Measurements from ENCODE around the gene ACY1. TPM values are rescaled to one million over a fixed set of nuclear protein-coding genes. Genes with fewer than 3 reads are reported as not detected.

Gene ACY1
- polyA plus RNA-seq, 2 of the 4 experiments (the other 2 are of a cell fraction): 20.7 to 21.1 TPM

- TF ChIP-seq HOXB13 (CRISPR knock-in tag; IDR thresholded peaks at IDR 0.05; ENCODE audit: low read depth): no peak
- DNase-seq (ENCODE audit: low read depth in 1 of 2, low spot score in 1 of 2) (no peak), FAIRE-seq (no peak)
Observed at GRCh38 chr3:51940648-51941462, 42.5 kb upstream of the ACY1 start.

GRCh38 chr3:51941463-51941797 is 41.9 kb upstream of the ACY1 start:
- peaks cover 21% of the 10 kb centered on the region for H3K4me1 ChIP-seq

More at GRCh38 chr3:51940648-51941462, 42.5 kb upstream of the ACY1 start:
- Histone ChIP-seq H3K9me3 (no peaks in the 10 kb centered on the region), H3K4me1 (peaks cover 21% of the 10 kb centered on the region), H3K4me2 (peak overlapping the region; percentile 97), H3K4me3 (peak overlapping the region; percentile 92), H3K27ac (peak overlapping the region; percentile 83 to 96)
- WGBS (ENCODE audit: missing lambda C conversion rate): 32% methylated on average over 13 of the region's 13 CpGs
- CTCF ChIA-PET: interaction anchor here (0.6 to 5.9 kb wide), 25 partner anchors 9 to 259 kb away, joined by 3 to 59 read pairs (median 4); partner anchors contain the start of genes ABHD14A, ABHD14B, ACY1 and DUSP7
- ATAC-seq: no peak
- POLR2A ChIA-PET: interaction anchor here (0.7 to 2.8 kb wide), 6 partner anchors 19 to 55 kb away, joined by 3 to 28 read pairs (median 4); partner anchors contain the start of genes ABHD14A, ABHD14B and RPL29

GRCh38 chr3:51941798-51942602 is 41.3 kb upstream of the ACY1 start, which contains the start of the genes PARP3 and RRP9:
PARP3 (plus strand) TSS chr3:51942363; CDS start chr3:51943356, 993 bp downstream.
RRP9 (minus strand) TSS chr3:51941904; CDS start chr3:51941867, 37 bp downstream.
- ATAC-seq (peak; percentile 90 to 95), FAIRE-seq (peak; percentile 43), DNase-seq (ENCODE audit: low read depth in 1 of 2, low spot score in 1 of 2) (peak; percentile 97 to 99)
- ChIA-PET POLR2A (interaction anchor here (0.8 to 2.8 kb wide), 7 partner anchors 27 to 54 kb away, joined by 3 to 28 read pairs (median 6); partner anchors contain the start of genes ABHD14A, ABHD14B and RPL29), CTCF (interaction anchor here (0.6 to 5.9 kb wide), 40 partner anchors 9 to 650 kb away, joined by 3 to 59 read pairs (median 4); partner anchors contain the start of genes ABHD14A, ABHD14B, ACY1 and DUSP7)
- H3K9me3 ChIP-seq: no peaks in the 10 kb centered on the region
- peak within 1 kb of the TSS; percentile 100 for H3K4me2 ChIP-seq
- H3K4me3 ChIP-seq: peak within 1 kb of the TSS; percentile 92
- peak within 1 kb of the TSS; percentile 97 to 100 for H3K27ac ChIP-seq
- WGBS (ENCODE audit: missing lambda C conversion rate): 3% methylated on average over 11 of the region's 67 CpGs
- peaks cover 21% of the 10 kb centered on the region for H3K4me1 ChIP-seq
- TF ChIP-seq NPAS2 (CRISPR knock-in tag; IDR thresholded peaks at IDR 0.05; ENCODE audit: borderline replicate concordance) (0 out of 2 replicates have a peak, but pooled peaks have one; percentile 47), NR3C1 (IDR thresholded peaks at IDR 0.05) (no peak), MYC (IDR thresholded peaks at IDR 0.05; ENCODE audit: borderline replicate concordance, low read length) (0 out of 2 replicates have a peak, but pooled peaks have one; percentile 57), KDM1A (IDR thresholded peaks at IDR 0.05; ENCODE audit: low read depth) (no peak), HEYL (CRISPR knock-in tag; IDR thresholded peaks at IDR 0.05) (no peak), POLR2A (IDR thresholded peaks at IDR 0.05; ENCODE audit: low read length) (peak; percentile 76), JUN (IDR thresholded peaks at IDR 0.05) (peak in 1 of 2 experiments; percentile 29; a peak in 1 of 5 replicates), CEBPB (IDR thresholded peaks at IDR 0.05) (no peak), ZC3H11A (IDR thresholded peaks at IDR 0.05) (no peak), FOSB (CRISPR knock-in tag; IDR thresholded peaks at IDR 0.05) (no peak), TFCP2L1 (CRISPR knock-in tag; IDR thresholded peaks at IDR 0.05) (no peak), RARB (CRISPR knock-in tag; IDR thresholded peaks at IDR 0.05) (no peak), CHD4 (IDR thresholded peaks at IDR 0.05; ENCODE audit: borderline replicate concordance) (no peak), HOXB5 (CRISPR knock-in tag; IDR thresholded peaks at IDR 0.05) (no peak), RCOR1 (IDR thresholded peaks at IDR 0.05; ENCODE audit: low read depth, low read length) (no peak), PHF8 (IDR thresholded peaks at IDR 0.05; ENCODE audit: borderline replicate concordance, low read depth) (no peak), HDAC2 (IDR thresholded peaks at IDR 0.05) (no peak), CBX2 (IDR thresholded peaks at IDR 0.05; ENCODE audit: borderline replicate concordance, low read depth) (no peak), NFE2L2 (conservative IDR thresholded peaks at IDR 0.05; ENCODE audit: low read length) (no peak), ZFP36 (IDR thresholded peaks at IDR 0.05; ENCODE audit: borderline replicate concordance, partially characterized antibody) (no peak)
- TF ChIP-seq, protein P1, sequence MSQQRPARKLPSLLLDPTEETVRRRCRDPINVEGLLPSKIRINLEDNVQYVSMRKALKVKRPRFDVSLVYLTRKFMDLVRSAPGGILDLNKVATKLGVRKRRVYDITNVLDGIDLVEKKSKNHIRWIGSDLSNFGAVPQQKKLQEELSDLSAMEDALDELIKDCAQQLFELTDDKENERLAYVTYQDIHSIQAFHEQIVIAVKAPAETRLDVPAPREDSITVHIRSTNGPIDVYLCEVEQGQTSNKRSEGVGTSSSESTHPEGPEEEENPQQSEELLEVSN (IDR thresholded peaks at IDR 0.05; ENCODE audit: borderline replicate concordance, low read depth): 0 out of 2 replicates have a peak, but pooled peaks have one; percentile 38
- TF ChIP-seq, protein P2, sequence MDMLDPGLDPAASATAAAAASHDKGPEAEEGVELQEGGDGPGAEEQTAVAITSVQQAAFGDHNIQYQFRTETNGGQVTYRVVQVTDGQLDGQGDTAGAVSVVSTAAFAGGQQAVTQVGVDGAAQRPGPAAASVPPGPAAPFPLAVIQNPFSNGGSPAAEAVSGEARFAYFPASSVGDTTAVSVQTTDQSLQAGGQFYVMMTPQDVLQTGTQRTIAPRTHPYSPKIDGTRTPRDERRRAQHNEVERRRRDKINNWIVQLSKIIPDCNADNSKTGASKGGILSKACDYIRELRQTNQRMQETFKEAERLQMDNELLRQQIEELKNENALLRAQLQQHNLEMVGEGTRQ (IDR thresholded peaks at IDR 0.05): peak; percentile 35; the same call in 1 of the 2 replicates

More at GRCh38 chr3:51941463-51941797, 41.9 kb upstream of the ACY1 start:
- Histone ChIP-seq H3K4me3 (peak overlapping the region; percentile 92), H3K27ac (peak overlapping the region; percentile 83 to 96), H3K9me3 (no peaks in the 10 kb centered on the region), H3K4me2 (peak overlapping the region; percentile 97)
- DNase-seq (ENCODE audit: low read depth in 1 of 2, low spot score in 1 of 2) (no peak), FAIRE-seq (no peak), ATAC-seq (no peak; a peak in 1 of 6 replicates)
- WGBS (ENCODE audit: missing lambda C conversion rate): no CpG with 5 or more reads among the region's 20 CpGs
- CTCF ChIA-PET: interaction anchor here (0.6 to 5.9 kb wide), 27 partner anchors 9 to 259 kb away, joined by 3 to 59 read pairs (median 4); partner anchors contain the start of genes ABHD14A, ABHD14B, ACY1 and DUSP7
- POLR2A ChIA-PET: interaction anchor here (0.7 to 2.8 kb wide), 6 partner anchors 20 to 54 kb away, joined by 3 to 28 read pairs (median 4); partner anchors contain the start of genes ABHD14A, ABHD14B and RPL29
- TF ChIP-seq ESRRA (IDR thresholded peaks at IDR 0.05; ENCODE audit: borderline replicate concordance, low read length): no peak
- TF ChIP-seq, protein P3, sequence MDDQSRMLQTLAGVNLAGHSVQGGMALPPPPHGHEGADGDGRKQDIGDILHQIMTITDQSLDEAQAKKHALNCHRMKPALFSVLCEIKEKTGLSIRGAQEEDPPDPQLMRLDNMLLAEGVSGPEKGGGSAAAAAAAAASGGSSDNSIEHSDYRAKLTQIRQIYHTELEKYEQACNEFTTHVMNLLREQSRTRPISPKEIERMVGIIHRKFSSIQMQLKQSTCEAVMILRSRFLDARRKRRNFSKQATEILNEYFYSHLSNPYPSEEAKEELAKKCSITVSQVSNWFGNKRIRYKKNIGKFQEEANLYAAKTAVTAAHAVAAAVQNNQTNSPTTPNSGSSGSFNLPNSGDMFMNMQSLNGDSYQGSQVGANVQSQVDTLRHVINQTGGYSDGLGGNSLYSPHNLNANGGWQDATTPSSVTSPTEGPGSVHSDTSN (IDR thresholded peaks at IDR 0.05): no peak
- no peak for TF ChIP-seq SMC3 (IDR thresholded peaks at IDR 0.05)
- TF ChIP-seq HOXB5 (CRISPR knock-in tag; IDR thresholded peaks at IDR 0.05): no peak
- TF ChIP-seq CEBPB (IDR thresholded peaks at IDR 0.05): no peak
- peak; percentile 59; the same call in 1 of the 2 replicates for TF ChIP-seq PHF8 (IDR thresholded peaks at IDR 0.05; ENCODE audit: borderline replicate concordance, low read depth)
- no peak for TF ChIP-seq RCOR1 (IDR thresholded peaks at IDR 0.05; ENCODE audit: low read depth, low read length)
- no peak for TF ChIP-seq FOSB (CRISPR knock-in tag; IDR thresholded peaks at IDR 0.05)
- no peak for TF ChIP-seq KDM1A (IDR thresholded peaks at IDR 0.05; ENCODE audit: low read depth)

Measured in A549 (cell line).